Esophagus muscularis mucosa (tissue), 4 donors: ENCODE measurements around the gene PLEKHA5. TPM values are rescaled to one million over a fixed set of nuclear protein-coding genes. Genes with fewer than 3 reads are reported as not detected.
A peak's percentile ranks its signal among the peaks of the same experiment; 100 is the strongest.
"Not testable (repeated sequence)": the region's sequence is repeated elsewhere in the genome, so short reads cannot be mapped to it uniquely, and the experiment has no call there.

Experiments
- DNase-seq: peaks from one replicate; pipeline ENCODE4 v3.0.0-alpha.2; 2017; ENCODE audit errors: extremely low spot score
- H3K27ac ChIP-seq, 4 donors: fragments of 200-600 bp; sonication (generic); replicated peaks in 1 of 4; 1 replicate in 3 of 4; 2 replicates in 1 of 4; pipeline ENCODE4 v1.5.1; 2016 to 2019; ENCODE audit warnings: mild to moderate bottlenecking in 1 of 4
- H3K27me3 ChIP-seq, 4 donors: fragments of 200-600 bp; sonication (generic); one replicate each; pipeline versions ENCODE4 v1.5.1 to v1.6.0; 2016 to 2019
- H3K36me3 ChIP-seq, 4 donors: fragments of 200-600 bp; sonication (generic); one replicate each; pipeline ENCODE4 v1.5.1; 2016 to 2019
- H3K4me1 ChIP-seq, 4 donors: fragments of 200-600 bp; sonication (generic); one replicate each; pipeline ENCODE4 v1.5.1; 2016 to 2019
- H3K4me3 ChIP-seq, 4 donors: fragments of 200-600 bp; sonication (generic); 1 replicate in 2 of 4; 2 replicates in 2 of 4; pipeline ENCODE4 v1.5.1; 2016 to 2019; ENCODE audit warnings: mild to moderate bottlenecking in 4 of 4, moderate library complexity in 1 of 4
- H3K9me3 ChIP-seq, 4 donors: fragments of 200-600 bp; sonication (generic); 1 replicate in 3 of 4; 2 replicates in 1 of 4; pipeline ENCODE4 v1.5.1; 2016 to 2019
- EP300 ChIP-seq: sonication (generic); formaldehyde crosslinking; IDR thresholded peaks from one replicate; pipeline ENCODE4 v1.6.1; 2017; ENCODE audit warnings: antibody characterized with exemption
- POLR2A ChIP-seq: fragments of 450-650 bp; IDR thresholded peaks from one replicate; pipeline ENCODE4 v1.6.1; 2017; ENCODE audit warnings: antibody characterized with exemption, moderate library complexity, mild to moderate bottlenecking, low read depth
- POLR2AphosphoS5 ChIP-seq, 2 donors: sonication (generic); formaldehyde crosslinking; IDR thresholded peaks; one replicate each; pipeline ENCODE4 v1.6.1; 2017; ENCODE audit warnings: antibody characterized with exemption in 2 of 2
- WGBS: methylation state at CpG from one replicate; pipeline ENCODE4 v1.1.5; 2018; 5-methylcytosine and 5-hydroxymethylcytosine counted together
- intact Hi-C: fragments of 100-400 bp; cut with DNase I; formaldehyde crosslinking; loops from one replicate; pipeline ENCODE4 v1.15.1; 2023
- total RNA-seq, 4 donors: library from RNA; depleted of rRNA; stranded (reverse); fragments of >200 nt; gene quantifications; one replicate each; pipeline versions ENCODE4 v1.1.0 to v1.2.1, GENCODE V29; 2016
- TF ChIP-seq, protein P1 (sequence below), 3 experiments: fragments of 200-600 bp in 2 of 3; fragments of 450-650 bp in 1 of 3; sonication (generic) in 2 of 3; IDR thresholded peaks; one replicate each; pipeline ENCODE4 v1.5.1; 2017 to 2019; ENCODE audit warnings: antibody characterized with exemption in 3 of 3, mild to moderate bottlenecking in 2 of 3, moderate library complexity in 1 of 3

The PLEKHA5 gene
- total RNA-seq, 4 donors from 2014 or later, result 50.7 to 88.5 (median 58.6) TPM

DNA sequence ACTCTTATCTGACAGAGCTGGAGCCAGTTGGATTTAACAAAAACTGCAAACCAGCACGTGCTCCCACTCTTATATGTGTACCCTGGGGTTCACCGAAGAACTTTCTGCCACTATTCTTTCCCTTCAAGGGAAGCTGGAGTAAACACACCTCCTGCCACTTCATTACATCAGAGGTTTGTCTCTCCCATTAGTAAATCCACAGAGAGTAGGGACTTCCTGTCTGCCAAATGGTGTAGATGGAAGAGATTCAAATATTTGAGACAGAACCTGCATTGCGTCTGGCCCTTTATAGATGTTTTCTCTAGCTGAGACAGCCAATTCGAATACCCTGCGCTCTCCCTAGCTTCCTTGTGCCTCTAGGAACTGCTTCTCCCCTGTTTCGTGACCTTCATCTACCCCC is 280.7 kb downstream of the PLEKHA5 start:
- intact Hi-C loops, result no loop called here
- TF ChIP-seq POLR2A (no peak), EP300 (no peak), POLR2AphosphoS5 (IDR thresholded peaks at IDR 0.05) (no peak)
- TF ChIP-seq, protein P1, sequence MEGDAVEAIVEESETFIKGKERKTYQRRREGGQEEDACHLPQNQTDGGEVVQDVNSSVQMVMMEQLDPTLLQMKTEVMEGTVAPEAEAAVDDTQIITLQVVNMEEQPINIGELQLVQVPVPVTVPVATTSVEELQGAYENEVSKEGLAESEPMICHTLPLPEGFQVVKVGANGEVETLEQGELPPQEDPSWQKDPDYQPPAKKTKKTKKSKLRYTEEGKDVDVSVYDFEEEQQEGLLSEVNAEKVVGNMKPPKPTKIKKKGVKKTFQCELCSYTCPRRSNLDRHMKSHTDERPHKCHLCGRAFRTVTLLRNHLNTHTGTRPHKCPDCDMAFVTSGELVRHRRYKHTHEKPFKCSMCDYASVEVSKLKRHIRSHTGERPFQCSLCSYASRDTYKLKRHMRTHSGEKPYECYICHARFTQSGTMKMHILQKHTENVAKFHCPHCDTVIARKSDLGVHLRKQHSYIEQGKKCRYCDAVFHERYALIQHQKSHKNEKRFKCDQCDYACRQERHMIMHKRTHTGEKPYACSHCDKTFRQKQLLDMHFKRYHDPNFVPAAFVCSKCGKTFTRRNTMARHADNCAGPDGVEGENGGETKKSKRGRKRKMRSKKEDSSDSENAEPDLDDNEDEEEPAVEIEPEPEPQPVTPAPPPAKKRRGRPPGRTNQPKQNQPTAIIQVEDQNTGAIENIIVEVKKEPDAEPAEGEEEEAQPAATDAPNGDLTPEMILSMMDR (IDR thresholded peaks at IDR 0.05), result no peak
- no peak overlapping the region for H3K4me3 ChIP-seq
- H3K27me3 ChIP-seq, result no peaks in the 10 kb centered on the region
- H3K27ac ChIP-seq, result peak overlapping the region; percentile 68 to 78 (median 72)
- H3K36me3 ChIP-seq, result no peaks in the 10 kb centered on the region
- 36% methylated on average over 6 of the region's 6 CpGs for WGBS
- H3K4me1 ChIP-seq, result peaks cover 21 to 45% (median 43%) of the 10 kb centered on the region in 4 donors
- no peak for DNase-seq
- no peaks in the 10 kb centered on the region for H3K9me3 ChIP-seq

DNA sequence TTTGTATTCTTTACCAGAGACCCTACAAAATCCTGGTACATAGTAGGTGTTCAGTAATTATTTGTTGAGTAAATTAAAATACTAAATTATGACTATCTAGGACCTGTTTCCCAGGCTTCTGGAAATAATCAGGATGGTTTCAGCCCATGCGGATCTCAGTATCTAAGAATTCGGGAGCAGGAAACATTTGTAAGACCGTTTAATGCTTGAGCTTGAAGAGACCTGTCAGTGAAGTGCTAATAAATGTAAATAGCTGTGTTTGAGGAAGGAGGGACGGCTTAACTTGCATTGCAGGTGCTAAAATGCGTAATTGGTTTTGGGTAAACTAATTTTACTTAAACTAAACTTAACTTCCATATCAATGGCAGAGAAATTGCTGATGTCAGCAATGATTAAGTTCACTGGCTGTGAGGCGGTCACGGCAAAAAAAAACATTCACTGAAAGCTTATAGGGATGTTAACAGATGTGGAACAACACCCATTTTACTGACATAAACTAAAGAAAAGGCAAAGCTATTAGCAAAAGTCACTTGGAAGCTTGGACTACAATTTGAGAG is 281.2 kb downstream of the PLEKHA5 start:
- Histone ChIP-seq H3K4me3 (no peak overlapping the region), H3K4me1 (peaks cover 21 to 45% (median 43%) of the 10 kb centered on the region in 4 donors), H3K9me3 (no peaks in the 10 kb centered on the region), H3K27me3 (no peaks in the 10 kb centered on the region), H3K36me3 (no peaks in the 10 kb centered on the region), H3K27ac (peak overlapping the region; percentile 68 to 78 (median 72))
- WGBS, result 63% methylated on average over 7 of the region's 7 CpGs
- TF ChIP-seq EP300, result no peak
- TF ChIP-seq, protein P1 (IDR thresholded peaks at IDR 0.05), result no peak
- no peak for TF ChIP-seq POLR2A
- no peak for TF ChIP-seq POLR2AphosphoS5 (IDR thresholded peaks at IDR 0.05)
- no peak for DNase-seq
- intact Hi-C loops, result no loop called here

DNA sequence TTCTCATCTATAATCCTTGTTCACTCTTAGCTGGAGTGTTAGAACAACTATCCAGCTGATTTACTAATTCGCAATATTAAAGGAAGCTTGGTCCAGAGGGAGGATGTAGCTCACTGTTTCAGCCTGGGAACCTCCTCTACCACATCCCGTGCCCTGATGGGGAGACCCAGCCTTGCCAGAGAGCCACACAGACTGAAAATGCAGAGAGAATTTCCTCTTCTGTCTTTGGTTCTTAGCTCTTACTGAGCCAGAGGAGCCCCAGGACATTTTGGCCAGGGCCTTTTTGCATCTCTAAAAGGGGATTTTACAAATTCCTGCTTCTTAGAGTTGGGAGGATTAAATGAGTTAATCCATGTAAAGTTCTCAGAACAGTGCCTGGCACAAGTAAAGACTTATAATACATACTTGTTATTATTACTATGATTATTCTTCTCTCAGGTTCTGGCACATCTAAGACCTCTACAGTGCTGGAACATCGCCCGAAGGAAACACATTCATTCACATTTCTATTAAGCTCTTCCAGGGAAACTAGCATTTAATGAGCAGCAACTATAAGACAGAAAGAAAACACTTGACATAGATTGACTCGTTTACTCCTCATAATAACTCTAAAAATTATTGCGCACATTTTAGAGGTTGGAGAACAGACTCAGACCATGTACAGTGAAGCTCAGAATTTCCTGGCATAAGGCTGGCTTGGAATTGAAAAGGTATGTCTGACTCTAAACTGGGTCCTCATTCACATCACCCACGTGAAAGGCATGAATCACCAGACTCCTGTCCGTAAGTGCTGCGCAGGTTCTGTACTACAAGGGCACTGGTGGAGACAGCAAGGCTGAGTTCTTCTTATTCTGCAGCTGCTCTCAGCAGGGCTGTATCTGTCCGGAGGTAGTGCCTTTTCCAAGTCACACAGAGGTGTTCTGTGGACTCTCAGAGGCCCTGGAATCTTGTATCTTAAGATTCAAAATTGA is 282.0 kb downstream of the PLEKHA5 start:
- H3K27ac ChIP-seq, result peak overlapping the region; percentile 68 to 78 (median 72)
- no peaks in the 10 kb centered on the region for H3K9me3 ChIP-seq
- WGBS, result 52% methylated on average over 10 of the region's 10 CpGs
- H3K4me3 ChIP-seq, result no peak overlapping the region
- intact Hi-C loops, result no loop called here
- no peaks in the 10 kb centered on the region for H3K27me3 ChIP-seq
- H3K36me3 ChIP-seq, result no peaks in the 10 kb centered on the region
- TF ChIP-seq POLR2A (no peak), POLR2AphosphoS5 (IDR thresholded peaks at IDR 0.05) (peak; percentile 71 to 72)
- H3K4me1 ChIP-seq, result peaks cover 21 to 45% (median 43%) of the 10 kb centered on the region in 4 donors
- DNase-seq, result no peak

DNA sequence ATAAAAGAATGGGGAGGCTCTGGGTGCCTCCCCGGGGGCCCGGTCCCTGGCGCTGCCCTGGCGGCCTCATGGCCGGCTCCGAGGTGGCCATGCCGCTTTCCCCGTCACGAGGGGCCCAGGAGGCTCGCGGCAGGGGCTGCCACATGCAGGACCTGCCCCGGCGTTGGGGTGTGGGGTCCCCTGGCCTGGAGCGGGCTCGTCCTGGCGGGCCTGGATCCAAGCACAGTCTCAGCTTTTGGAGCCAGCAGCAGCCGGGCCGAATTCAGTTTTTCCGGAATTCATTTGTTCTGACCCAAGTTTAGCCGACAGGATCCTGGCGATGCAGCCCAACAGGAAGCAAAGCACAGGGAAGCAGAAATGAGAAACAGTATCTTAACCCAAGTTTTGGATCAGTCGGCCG is 283.3 kb downstream of the PLEKHA5 start:
- WGBS, result 47% methylated on average over 23 of the region's 23 CpGs
- Histone ChIP-seq H3K4me1 (peaks cover 21 to 45% (median 43%) of the 10 kb centered on the region in 4 donors), H3K27me3 (no peaks in the 10 kb centered on the region), H3K4me3 (peak overlapping the region; percentile 37 to 49 (median 43)), H3K27ac (peak overlapping the region; percentile 68 to 78 (median 72)), H3K9me3 (no peaks in the 10 kb centered on the region), H3K36me3 (no peaks in the 10 kb centered on the region)
- no peak for DNase-seq
- TF ChIP-seq, protein P1 (IDR thresholded peaks at IDR 0.05), result no peak
- TF ChIP-seq POLR2A, result no peak
- TF ChIP-seq EP300, result no peak
- TF ChIP-seq POLR2AphosphoS5 (IDR thresholded peaks at IDR 0.05), result no peak
- intact Hi-C loops, result no loop called here

DNA sequence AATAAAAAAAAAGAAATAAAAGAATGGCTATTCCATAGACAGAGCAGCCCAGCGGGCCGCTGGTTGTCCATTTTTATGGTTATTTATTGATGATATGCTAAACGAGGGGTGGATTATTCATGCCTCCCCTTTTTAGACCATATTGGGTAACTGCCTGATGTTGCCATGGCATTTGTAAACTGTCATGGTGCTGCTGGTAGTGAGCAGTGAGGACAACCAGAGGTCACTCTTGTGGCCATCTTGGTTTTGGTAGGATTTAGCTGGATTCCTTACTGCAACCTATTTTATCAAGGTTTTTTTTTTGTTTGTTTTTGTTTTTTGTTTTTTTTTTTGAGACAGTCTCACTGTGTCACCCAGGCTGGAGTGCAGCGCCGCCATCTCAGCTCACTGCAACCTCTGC is 284.0 kb downstream of the PLEKHA5 start:
- H3K27me3 ChIP-seq, intact Hi-C loops: not testable (repeated sequence)
- WGBS, result 96% methylated on average over 5 of the region's 5 CpGs

More for the DNA sequence above, 284.0 kb downstream of the PLEKHA5 start:
- not testable (repeated sequence) for H3K9me3 ChIP-seq, DNase-seq, H3K36me3 ChIP-seq, H3K4me3 ChIP-seq
- Histone ChIP-seq H3K27ac (peak overlapping the region in 2 of 4 donors; percentile 68 to 78), H3K4me1 (peaks cover 21 to 45% (median 43%) of the 10 kb centered on the region in 4 donors)
